ENCODE measurements around the gene FAM76A.

DNA sequence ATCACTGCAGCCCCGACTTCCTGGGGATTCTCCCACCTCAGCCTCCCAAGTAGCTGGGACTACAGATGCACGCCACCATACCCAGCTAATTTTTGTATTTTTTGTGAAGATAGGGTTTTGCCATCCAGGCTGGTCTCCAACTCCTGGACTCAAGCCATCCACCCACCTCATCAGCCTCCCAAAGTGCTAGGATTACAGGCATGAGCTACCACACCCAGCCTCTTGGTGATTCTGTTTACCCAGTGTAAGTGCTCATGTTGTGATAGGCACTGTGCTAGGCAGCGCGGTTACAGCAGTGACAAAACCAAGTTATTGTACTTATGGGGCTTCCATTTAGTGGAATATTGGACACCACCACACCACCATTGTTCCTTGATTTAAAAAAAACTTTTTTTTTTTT is 37.6 kb downstream of the FAM76A start:
- TF ChIP-seq, protein P1, sequence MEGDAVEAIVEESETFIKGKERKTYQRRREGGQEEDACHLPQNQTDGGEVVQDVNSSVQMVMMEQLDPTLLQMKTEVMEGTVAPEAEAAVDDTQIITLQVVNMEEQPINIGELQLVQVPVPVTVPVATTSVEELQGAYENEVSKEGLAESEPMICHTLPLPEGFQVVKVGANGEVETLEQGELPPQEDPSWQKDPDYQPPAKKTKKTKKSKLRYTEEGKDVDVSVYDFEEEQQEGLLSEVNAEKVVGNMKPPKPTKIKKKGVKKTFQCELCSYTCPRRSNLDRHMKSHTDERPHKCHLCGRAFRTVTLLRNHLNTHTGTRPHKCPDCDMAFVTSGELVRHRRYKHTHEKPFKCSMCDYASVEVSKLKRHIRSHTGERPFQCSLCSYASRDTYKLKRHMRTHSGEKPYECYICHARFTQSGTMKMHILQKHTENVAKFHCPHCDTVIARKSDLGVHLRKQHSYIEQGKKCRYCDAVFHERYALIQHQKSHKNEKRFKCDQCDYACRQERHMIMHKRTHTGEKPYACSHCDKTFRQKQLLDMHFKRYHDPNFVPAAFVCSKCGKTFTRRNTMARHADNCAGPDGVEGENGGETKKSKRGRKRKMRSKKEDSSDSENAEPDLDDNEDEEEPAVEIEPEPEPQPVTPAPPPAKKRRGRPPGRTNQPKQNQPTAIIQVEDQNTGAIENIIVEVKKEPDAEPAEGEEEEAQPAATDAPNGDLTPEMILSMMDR (IDR thresholded peaks at IDR 0.05): no peak
- TF ChIP-seq POLR2A (IDR thresholded peaks at IDR 0.05): no peak

Measured in esophagus squamous epithelium (tissue), 4 donors.